Parathyroid adenoma (tissue), 2 donors: ENCODE measurements around the gene ADGRD1.

Experiments
- H2AFZ ChIP-seq: fragments of 300-600 bp; sonication (generic); one replicate; pipeline ENCODE4 v1.7.0; 2017; ENCODE audit warnings: antibody characterized with exemption, mild to moderate bottlenecking
- H3K27ac ChIP-seq: fragments of 300-600 bp; sonication (generic); one replicate; pipeline ENCODE4 v1.7.0; 2017
- H3K27me3 ChIP-seq: fragments of 300-600 bp; sonication (generic); one replicate; pipeline ENCODE4 v1.7.0; 2017; ENCODE audit warnings: low read length; ENCODE audit not compliant: control insufficient read depth, insufficient read depth
- H3K36me3 ChIP-seq: fragments of 300-600 bp; sonication (generic); one replicate; pipeline ENCODE4 v1.7.0; 2017; ENCODE audit warnings: low read length; ENCODE audit not compliant: control insufficient read depth, insufficient read depth
- H3K4me1 ChIP-seq: fragments of 300-600 bp; sonication (generic); one replicate; pipeline ENCODE4 v1.7.0; 2017; ENCODE audit warnings: control low read depth
- H3K4me2 ChIP-seq: fragments of 300-600 bp; sonication (generic); one replicate; pipeline ENCODE4 v1.7.0; 2017; ENCODE audit warnings: low read length
- H3K4me3 ChIP-seq: fragments of 300-600 bp; sonication (generic); one replicate; pipeline ENCODE4 v1.7.0; 2017; ENCODE audit warnings: low read depth, low read length
- H3K79me2 ChIP-seq: fragments of 300-600 bp; sonication (generic); one replicate; pipeline ENCODE4 v1.7.0; 2017; ENCODE audit warnings: control low read depth
- H3K9ac ChIP-seq: fragments of 300-600 bp; sonication (generic); one replicate; pipeline ENCODE4 v1.7.0; 2017; ENCODE audit warnings: mild to moderate bottlenecking
- H3K9me3 ChIP-seq: fragments of 300-600 bp; sonication (generic); one replicate; pipeline ENCODE4 v1.7.0; 2017; ENCODE audit warnings: low read length; ENCODE audit not compliant: control insufficient read depth
- CTCF ChIP-seq: fragments of 300-600 bp; sonication (generic); IDR thresholded peaks from one replicate; pipeline ENCODE4 v1.7.0; 2017; ENCODE audit warnings: antibody characterized with exemption, mild to moderate bottlenecking
- donor health status: primary hyperparathyroidism.

Gene ADGRD1

GRCh38 chr12:131055093-131055465, 101.4 kb downstream of the ADGRD1 start:
- Histone ChIP-seq H3K79me2 (no peaks in the 10 kb centered on the region), H3K9ac (no peak overlapping the region), H3K36me3 (no peaks in the 10 kb centered on the region), H3K4me3 (no peak overlapping the region), H3K27me3 (no peaks in the 10 kb centered on the region), H2AFZ (no peak overlapping the region), H3K4me1 (no peaks in the 10 kb centered on the region), H3K27ac (no peak overlapping the region), H3K4me2 (no peak overlapping the region), H3K9me3 (no peaks in the 10 kb centered on the region)
- TF ChIP-seq CTCF: no peak

GRCh38 chr12:131055596-131056233, 102.0 kb downstream of the ADGRD1 start:
- TF ChIP-seq CTCF: no peak
- Histone ChIP-seq H3K4me2 (no peak overlapping the region), H3K9ac (no peak overlapping the region), H3K9me3 (no peaks in the 10 kb centered on the region), H3K4me1 (no peaks in the 10 kb centered on the region), H3K79me2 (no peaks in the 10 kb centered on the region), H2AFZ (no peak overlapping the region), H3K4me3 (no peak overlapping the region), H3K27ac (no peak overlapping the region), H3K27me3 (no peaks in the 10 kb centered on the region), H3K36me3 (no peaks in the 10 kb centered on the region)

- no peak overlapping the region for H3K27ac ChIP-seq
- no peak overlapping the region for H3K4me2 ChIP-seq
- no peak for TF ChIP-seq CTCF
- no peak overlapping the region for H3K9ac ChIP-seq
- no peaks in the 10 kb centered on the region for H3K36me3 ChIP-seq
- no peaks in the 10 kb centered on the region for H3K4me1 ChIP-seq
- no peak overlapping the region for H2AFZ ChIP-seq
- H3K9me3 ChIP-seq: no peaks in the 10 kb centered on the region
- H3K79me2 ChIP-seq: no peaks in the 10 kb centered on the region
- no peaks in the 10 kb centered on the region for H3K27me3 ChIP-seq
- H3K4me3 ChIP-seq: no peak overlapping the region
These were observed 102.9 kb downstream of the ADGRD1 start for GRCh38 chr12:131056626-131057025.

GRCh38 chr12:131057211-131057721, 103.6 kb downstream of the ADGRD1 start:
- Histone ChIP-seq H3K27me3 (no peaks in the 10 kb centered on the region), H3K36me3 (no peaks in the 10 kb centered on the region), H3K9me3 (no peaks in the 10 kb centered on the region), H3K4me2 (no peak overlapping the region), H3K79me2 (no peaks in the 10 kb centered on the region), H3K4me1 (no peaks in the 10 kb centered on the region), H3K4me3 (no peak overlapping the region), H3K9ac (no peak overlapping the region), H3K27ac (no peak overlapping the region), H2AFZ (no peak overlapping the region)
- TF ChIP-seq CTCF: no peak
